IMR-90 (cell line): Measurements from ENCODE around the gene TRPC4AP. TPM values are rescaled to one million over a fixed set of nuclear protein-coding genes. Genes with fewer than 3 reads are reported as not detected.
A peak's percentile ranks its signal among the peaks of the same experiment; 100 is the strongest.

ENCODE experiments used
- ATAC-seq: fragments of 200-7000 bp; cut with Tn5 transposase; 2 replicates; pipeline ENCODE4 v1.9.1; 2020; ENCODE audit warnings: low read depth, mild to moderate bottlenecking, moderate library complexity
- BruUV-seq: library from RNA; stranded (reverse); fragments of 400-500 nt; replicated peaks from 2 replicates; lab custom pipeline; 2021; lab: Mats Ljungman, UMichigan
- CTCF ChIA-PET: fragments of 300-600 bp; formaldehyde crosslinking; extraction: SDS; loops from one replicate; lab custom pipeline; 2021; ENCODE audit warnings: antibody characterized with exemption; lab: Yijun Ruan, JAX
- POLR2A ChIA-PET: fragments of 300-600 bp; sonication (Branson Sonifier 250); formaldehyde crosslinking; loops from one replicate; lab custom pipeline; 2022; ENCODE audit warnings: antibody characterized with exemption; ENCODE audit not compliant: unreplicated experiment; lab: Charles Lee
- DNase-seq: peaks from one replicate; pipeline ENCODE4 v3.0.0; 2013
- H2AFZ ChIP-seq: replicated peaks from 2 replicates; pipeline ENCODE3; 2013; ENCODE audit warnings: low read length, mild to moderate bottlenecking; ENCODE audit not compliant: poor library complexity
- H2AK5ac ChIP-seq: 2 replicates; pipeline ENCODE4 v1.6.1; 2013; ENCODE audit warnings: low read depth, low read length, inconsistent platforms
- H2AK9ac ChIP-seq: replicated peaks from 2 replicates; pipeline ENCODE3; 2013; ENCODE audit warnings: mild to moderate bottlenecking, low read depth, low read length, moderate library complexity; ENCODE audit not compliant: poor library complexity
- H2BK120ac ChIP-seq: 2 replicates; pipeline ENCODE4 v1.6.1; 2013; ENCODE audit warnings: low read depth, low read length, inconsistent platforms
- H2BK15ac ChIP-seq: 3 replicates; pipeline ENCODE4 v1.6.1; 2013; ENCODE audit warnings: low read depth, low read length, inconsistent platforms
- H2BK20ac ChIP-seq: 2 replicates; pipeline ENCODE4 v1.6.1; 2013; ENCODE audit warnings: low read depth, mild to moderate bottlenecking, inconsistent platforms, low read length, moderate library complexity
- H2BK5ac ChIP-seq: 2 replicates; pipeline ENCODE4 v1.6.1; 2013; ENCODE audit warnings: mild to moderate bottlenecking, low read depth, low read length, inconsistent platforms; ENCODE audit not compliant: poor library complexity, severe bottlenecking
- H3K14ac ChIP-seq: replicated peaks from 2 replicates; pipeline ENCODE4 v1.6.1; 2013; ENCODE audit warnings: low read depth, low read length, inconsistent platforms
- H3K18ac ChIP-seq: 2 replicates; pipeline ENCODE4 v1.6.1; 2013; ENCODE audit warnings: low read depth, low read length, control low read depth
- H3K23ac ChIP-seq: 2 replicates; pipeline ENCODE4 v1.6.1; 2013; ENCODE audit warnings: low read depth, low read length, inconsistent platforms
- H3K27ac ChIP-seq: 2 replicates; pipeline ENCODE4 v1.5.1; 2013; ENCODE audit warnings: mild to moderate bottlenecking, control low read depth, low read length; ENCODE audit not compliant: insufficient read depth
- H3K27me3 ChIP-seq: 2 replicates; pipeline ENCODE4 v1.6.1; 2013; ENCODE audit warnings: low read length; ENCODE audit not compliant: control insufficient read depth, insufficient read depth
- H3K36me3 ChIP-seq: 2 replicates; pipeline ENCODE4 v1.6.1; 2013; ENCODE audit warnings: low read length, mixed read lengths; ENCODE audit not compliant: control insufficient read depth, insufficient read depth
- H3K4ac ChIP-seq: 2 replicates; pipeline ENCODE4 v1.6.1; 2013; ENCODE audit warnings: low read depth, low read length, inconsistent platforms
- H3K4me1 ChIP-seq: 2 replicates; pipeline ENCODE4 v1.6.1; 2013; ENCODE audit warnings: low read length, mixed read lengths; ENCODE audit not compliant: control insufficient read depth, insufficient read depth
- H3K4me2 ChIP-seq: 2 replicates; pipeline ENCODE4 v1.6.1; 2013; ENCODE audit warnings: low read depth, mild to moderate bottlenecking, control low read depth, low read length, moderate library complexity
- H3K4me3 ChIP-seq: 2 replicates; pipeline ENCODE4 v1.5.1; 2013; ENCODE audit warnings: low read depth, mild to moderate bottlenecking, control low read depth, low read length, moderate library complexity; ENCODE audit not compliant: insufficient read depth
- H3K56ac ChIP-seq: 2 replicates; pipeline ENCODE4 v1.6.1; 2013; ENCODE audit warnings: low read length, inconsistent platforms; ENCODE audit not compliant: insufficient read depth; ENCODE audit errors: extremely low read depth
- H3K79me1 ChIP-seq, 2 experiments: 2 replicates each; pipeline ENCODE4 v1.6.1; 2013; ENCODE audit warnings: low read length in 2 of 2, inconsistent platforms in 1 of 2, low read depth in 1 of 2
- H3K9ac ChIP-seq: 2 replicates; pipeline ENCODE4 v1.6.1; 2013; ENCODE audit warnings: low read depth, low read length, control low read depth
- H3K9me1 ChIP-seq: 2 replicates; pipeline ENCODE4 v1.6.1; 2013; ENCODE audit warnings: low read length, inconsistent platforms; ENCODE audit not compliant: insufficient read depth
- H3K9me3 ChIP-seq: 2 replicates; pipeline ENCODE4 v1.6.1; 2013; ENCODE audit warnings: low read length; ENCODE audit not compliant: control insufficient read depth, insufficient read depth
- H4K20me1 ChIP-seq: 2 replicates; pipeline ENCODE4 v1.6.1; 2013; ENCODE audit warnings: low read length, inconsistent platforms; ENCODE audit not compliant: insufficient read depth
- H4K5ac ChIP-seq: 2 replicates; pipeline ENCODE4 v1.6.1; 2013; ENCODE audit warnings: mild to moderate bottlenecking, low read depth, low read length, control low read depth
- H4K8ac ChIP-seq, 2 experiments: 2 replicates each; pipeline ENCODE4 v1.6.1; 2013; ENCODE audit warnings: low read depth in 2 of 2, low read length in 2 of 2, control low read depth in 1 of 2, inconsistent platforms in 1 of 2
- H4K91ac ChIP-seq: 2 replicates; pipeline ENCODE4 v1.6.1; 2013; ENCODE audit warnings: low read depth, low read length, inconsistent platforms; ENCODE audit not compliant: insufficient read depth
- BHLHE40 ChIP-seq: fragments of 150-350 bp; IDR thresholded peaks from 2 replicates; pipeline ENCODE4 v1.6.1; 2016; ENCODE audit warnings: mild to moderate bottlenecking, low read depth, low read length
- MAFK ChIP-seq: IDR thresholded peaks from 2 replicates; pipeline ENCODE4 v1.6.1; 2012; ENCODE audit warnings: low read depth, low read length, improper control_type of control experiment
- MAZ ChIP-seq: IDR thresholded peaks from 2 replicates; pipeline ENCODE4 v1.6.1; 2012; ENCODE audit warnings: low read depth, mild to moderate bottlenecking, low read length, improper control_type of control experiment, moderate library complexity, borderline replicate concordance
- NFE2L2 ChIP-seq: fragments of 150-350 bp; IDR thresholded peaks from 2 replicates; pipeline ENCODE4 v1.6.1; 2016; ENCODE audit warnings: low read depth, mild to moderate bottlenecking, low read length
- RAD21 ChIP-seq: IDR thresholded peaks from 2 replicates; pipeline ENCODE4 v1.6.1; 2012; ENCODE audit warnings: low read length, improper control_type of control experiment
- WGBS, 2 experiments: methylation state at CpG; one replicate each; pipeline versions ENCODE4 v1.1.5 to v1.1.7; 2013; ENCODE audit warnings: missing lambda C conversion rate in 2 of 2; ENCODE audit not compliant: insufficient read length in 1 of 2; ENCODE audit errors: extremely low coverage in 2 of 2; 5-methylcytosine and 5-hydroxymethylcytosine counted together
- dilution Hi-C: fragments of 300-500 bp; cut with HindIII; formaldehyde crosslinking; loops from one replicate; pipeline ENCODE4 v1.14.3; 2018; ENCODE audit warnings: low sequenced_read_pairs; ENCODE audit not compliant: unreplicated experiment
- in situ Hi-C: fragments of 300-500 bp; cut with MboI; formaldehyde crosslinking; loops from 3 replicates; pipeline ENCODE4 v1.14.3; 2019; ENCODE audit warnings: low sequenced_read_pairs, inconsistent platforms, mixed read lengths
- intact Hi-C: fragments of 100-400 bp; cut with micrococcal nuclease; formaldehyde crosslinking; loops from 2 replicates; pipeline ENCODE4 v1.10.0; 2022
- polyA plus RNA-seq, 3 experiments: library from polyadenylated mRNA; depleted of rRNA; stranded (reverse); fragments of >200 nt; gene quantifications; 2 replicates each; pipeline ENCODE4 v1.2.3, GENCODE V29; 2012; ENCODE audit warnings: low replicate concordance in 1 of 3
- total RNA-seq: library from RNA; depleted of rRNA; stranded (reverse); fragments of >200 nt; gene quantifications from 2 replicates; pipeline ENCODE4 v1.2.3, GENCODE V29; 2012
- TF ChIP-seq, protein P1 (sequence below): conservative IDR thresholded peaks from 2 replicates; pipeline ENCODE4 v1.5.1; 2012; ENCODE audit warnings: mild to moderate bottlenecking, low read depth, low read length, improper control_type of control experiment
- TF ChIP-seq, protein P2 (sequence below): fragments of 150-350 bp; IDR thresholded peaks from 2 replicates; pipeline ENCODE4 v1.6.1; 2016; ENCODE audit warnings: low read depth, mild to moderate bottlenecking, low read length, moderate library complexity, borderline replicate concordance

TRPC4AP gene
- total and polyA plus RNA-seq, 2 of the 4 experiments (the other 2 are of a cell fraction): 41.0 to 81.0 TPM

DNA sequence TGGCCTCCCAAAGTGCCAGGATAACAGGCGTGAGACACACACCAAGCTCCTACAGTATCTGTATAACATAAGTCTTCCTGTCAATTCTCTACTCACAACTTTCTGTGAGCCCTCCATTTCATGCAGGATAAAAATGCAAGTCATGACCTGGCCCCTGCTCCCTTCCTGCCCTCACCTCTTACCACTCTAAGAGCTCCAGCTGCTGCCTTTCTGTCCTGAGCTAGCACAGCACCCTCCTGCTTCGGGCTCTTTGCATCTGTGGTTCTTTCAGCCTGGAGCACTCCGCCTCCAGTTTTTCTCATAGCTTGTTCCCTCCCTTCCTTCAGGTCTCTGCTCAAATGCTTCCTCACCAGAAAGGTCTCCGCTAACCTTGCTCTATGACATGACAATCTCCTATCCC, 23.7 kb upstream of the TRPC4AP start:
- peaks cover 23% of the 10 kb centered on the region for H3K36me3 ChIP-seq
- dilution Hi-C loops: no loop called here
- no peak overlapping the region for H3K9ac ChIP-seq
- H3K27ac ChIP-seq: peak overlapping the region; percentile 30; the same call in 1 of the 2 replicates
- H2AK9ac ChIP-seq: peak overlapping the region; percentile 33
- POLR2A ChIA-PET: no interaction called here
- H2AK5ac ChIP-seq: peak overlapping the region; percentile 83
- H3K27me3 ChIP-seq: no peaks in the 10 kb centered on the region
- H3K18ac ChIP-seq: peak overlapping the region; percentile 21
- no peak overlapping the region for H3K4me3 ChIP-seq
- peak overlapping the region; percentile 32 for H2BK5ac ChIP-seq
- no peak overlapping the region for H3K4me2 ChIP-seq
- peaks cover 5 to 31% of the 10 kb centered on the region in 2 experiments; a peak in 1 of 4 replicates for H3K79me1 ChIP-seq
- H3K14ac ChIP-seq: peak overlapping the region; percentile 61
- ATAC-seq: no peak
- BruUV-seq: no TSS peak
- peak overlapping the region; percentile 91 for H2BK20ac ChIP-seq
- CTCF ChIA-PET: interaction anchor here (0.6 to 2.2 kb wide), 2 partner anchors 20 to 837 kb away, joined by 5 to 11 read pairs; no protein-coding TSS in a partner anchor
- peaks cover 34% of the 10 kb centered on the region for H3K4me1 ChIP-seq
- H4K91ac ChIP-seq: peak overlapping the region; percentile 46
- H3K4ac ChIP-seq: peak overlapping the region; percentile 84
- intact Hi-C loops: no loop called here
- no peak for TF ChIP-seq MAZ
- TF ChIP-seq, protein P1, sequence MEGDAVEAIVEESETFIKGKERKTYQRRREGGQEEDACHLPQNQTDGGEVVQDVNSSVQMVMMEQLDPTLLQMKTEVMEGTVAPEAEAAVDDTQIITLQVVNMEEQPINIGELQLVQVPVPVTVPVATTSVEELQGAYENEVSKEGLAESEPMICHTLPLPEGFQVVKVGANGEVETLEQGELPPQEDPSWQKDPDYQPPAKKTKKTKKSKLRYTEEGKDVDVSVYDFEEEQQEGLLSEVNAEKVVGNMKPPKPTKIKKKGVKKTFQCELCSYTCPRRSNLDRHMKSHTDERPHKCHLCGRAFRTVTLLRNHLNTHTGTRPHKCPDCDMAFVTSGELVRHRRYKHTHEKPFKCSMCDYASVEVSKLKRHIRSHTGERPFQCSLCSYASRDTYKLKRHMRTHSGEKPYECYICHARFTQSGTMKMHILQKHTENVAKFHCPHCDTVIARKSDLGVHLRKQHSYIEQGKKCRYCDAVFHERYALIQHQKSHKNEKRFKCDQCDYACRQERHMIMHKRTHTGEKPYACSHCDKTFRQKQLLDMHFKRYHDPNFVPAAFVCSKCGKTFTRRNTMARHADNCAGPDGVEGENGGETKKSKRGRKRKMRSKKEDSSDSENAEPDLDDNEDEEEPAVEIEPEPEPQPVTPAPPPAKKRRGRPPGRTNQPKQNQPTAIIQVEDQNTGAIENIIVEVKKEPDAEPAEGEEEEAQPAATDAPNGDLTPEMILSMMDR: no peak
- TF ChIP-seq MAFK: no peak
- TF ChIP-seq, protein P2, sequence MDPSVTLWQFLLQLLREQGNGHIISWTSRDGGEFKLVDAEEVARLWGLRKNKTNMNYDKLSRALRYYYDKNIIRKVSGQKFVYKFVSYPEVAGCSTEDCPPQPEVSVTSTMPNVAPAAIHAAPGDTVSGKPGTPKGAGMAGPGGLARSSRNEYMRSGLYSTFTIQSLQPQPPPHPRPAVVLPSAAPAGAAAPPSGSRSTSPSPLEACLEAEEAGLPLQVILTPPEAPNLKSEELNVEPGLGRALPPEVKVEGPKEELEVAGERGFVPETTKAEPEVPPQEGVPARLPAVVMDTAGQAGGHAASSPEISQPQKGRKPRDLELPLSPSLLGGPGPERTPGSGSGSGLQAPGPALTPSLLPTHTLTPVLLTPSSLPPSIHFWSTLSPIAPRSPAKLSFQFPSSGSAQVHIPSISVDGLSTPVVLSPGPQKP: no peak
- no peak for TF ChIP-seq BHLHE40
- TF ChIP-seq RAD21: no peak
- TF ChIP-seq NFE2L2: peak; percentile 57; the same call in 1 of the 2 replicates
- H4K5ac ChIP-seq: peak overlapping the region; percentile 4
- in situ Hi-C loops: no loop called here
- H2AFZ ChIP-seq: no peak overlapping the region
- WGBS, 2 experiments: 81% methylated on average over 3 of the region's 4 CpGs; no CpG with 5 or more reads in 1 of the 2 experiments
- H3K9me1 ChIP-seq: peaks cover 33% of the 10 kb centered on the region
- H3K9me3 ChIP-seq: no peaks in the 10 kb centered on the region
- H2BK15ac ChIP-seq: peak overlapping the region; percentile 15
- H2BK120ac ChIP-seq: peak overlapping the region; percentile 85
- peak overlapping the region; percentile 44 to 56; a peak in 2 of 4 replicates for H4K8ac ChIP-seq
- peak overlapping the region; percentile 59; the same call in 1 of the 2 replicates for H3K23ac ChIP-seq
- DNase-seq: no peak
- peaks cover 2% of the 10 kb centered on the region; the same call in 1 of the 2 replicates for H4K20me1 ChIP-seq
- H3K56ac ChIP-seq: no peak overlapping the region
